Stimulated activated memory B cell treated with anti-CD40 and anti-IgM and Interleukin-4, amounts not matched to agents 10 μg/mL and 1 μg/mL and 100 μg/mL, for 72 hours (primary cell): ENCODE results near the gene DNAJB11.
"Not testable (repeated sequence)": the region's sequence is repeated elsewhere in the genome, so short reads cannot be mapped to it uniquely, and the experiment has no call there.

Source experiments
- ATAC-seq: fragments of 150-1000 bp; cut with Tn5 transposase; 2 replicates; pipeline ENCODE4 v1.10.0; 2021
- H3K27ac Mint-ChIP-seq: one replicate; pipeline ENCODE4 v1.8.0; 2022; ENCODE audit warnings: mild to moderate bottlenecking, mixed read lengths
- H3K27me3 Mint-ChIP-seq: one replicate; pipeline ENCODE4 v1.8.0; 2022; ENCODE audit warnings: mixed read lengths
- H3K36me3 Mint-ChIP-seq: one replicate; pipeline ENCODE4 v1.8.0; 2022; ENCODE audit warnings: mixed read lengths
- H3K4me1 Mint-ChIP-seq: one replicate; pipeline ENCODE4 v1.8.0; 2022; ENCODE audit warnings: mixed read lengths
- H3K4me3 Mint-ChIP-seq: one replicate; pipeline ENCODE4 v1.8.0; 2022; ENCODE audit warnings: mild to moderate bottlenecking, moderate library complexity, mixed read lengths
- H3K9me3 Mint-ChIP-seq: one replicate; pipeline ENCODE4 v1.8.0; 2022; ENCODE audit warnings: mixed read lengths

DNAJB11 gene

DNA sequence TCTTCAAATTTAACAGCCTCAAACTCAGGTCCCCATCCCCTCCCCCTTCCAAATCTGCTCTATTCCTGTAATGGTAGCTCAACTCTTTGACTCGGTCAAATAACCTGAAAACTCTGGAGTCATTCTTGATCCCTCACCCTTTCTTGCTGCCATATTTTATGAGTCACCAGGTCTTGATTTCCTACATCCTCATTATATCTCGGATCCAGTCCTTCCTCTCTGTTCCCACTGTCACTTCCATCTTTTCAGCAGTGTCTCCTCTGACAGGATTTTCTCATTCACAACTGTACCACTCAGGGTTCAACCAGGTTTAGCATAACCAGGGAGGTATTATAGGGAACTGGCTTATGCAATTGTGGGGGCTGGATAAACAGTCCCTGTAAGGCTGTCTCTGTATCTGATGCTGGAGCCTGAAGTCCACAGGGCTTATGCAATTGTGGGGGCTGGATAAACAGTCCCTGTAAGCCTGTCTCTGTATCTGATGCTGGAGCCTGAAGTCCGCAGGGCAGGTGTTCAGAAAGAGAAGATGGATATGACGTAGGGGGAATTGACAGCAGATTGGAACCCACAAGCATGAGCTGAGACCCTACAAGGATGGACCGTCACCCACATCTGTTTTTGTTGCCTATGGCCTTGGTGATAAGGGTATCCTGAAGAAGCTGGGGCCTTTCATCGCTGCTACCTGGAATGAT, 60.6 kb downstream of the DNAJB11 start:
- no peak for ATAC-seq
- Mint-ChIP-seq H3K27ac (no peak overlapping the region), H3K4me3 (no peak overlapping the region), H3K27me3 (no peaks in the 10 kb centered on the region), H3K36me3 (no peaks in the 10 kb centered on the region), H3K4me1 (no peaks in the 10 kb centered on the region), H3K9me3 (no peaks in the 10 kb centered on the region)

- no peaks in the 10 kb centered on the region for H3K9me3 Mint-ChIP-seq
- no peak overlapping the region for H3K27ac Mint-ChIP-seq
- no peak overlapping the region for H3K4me3 Mint-ChIP-seq
Measured at GRCh38 chr3:186633481-186633880, 63.0 kb downstream of the DNAJB11 start.

DNA sequence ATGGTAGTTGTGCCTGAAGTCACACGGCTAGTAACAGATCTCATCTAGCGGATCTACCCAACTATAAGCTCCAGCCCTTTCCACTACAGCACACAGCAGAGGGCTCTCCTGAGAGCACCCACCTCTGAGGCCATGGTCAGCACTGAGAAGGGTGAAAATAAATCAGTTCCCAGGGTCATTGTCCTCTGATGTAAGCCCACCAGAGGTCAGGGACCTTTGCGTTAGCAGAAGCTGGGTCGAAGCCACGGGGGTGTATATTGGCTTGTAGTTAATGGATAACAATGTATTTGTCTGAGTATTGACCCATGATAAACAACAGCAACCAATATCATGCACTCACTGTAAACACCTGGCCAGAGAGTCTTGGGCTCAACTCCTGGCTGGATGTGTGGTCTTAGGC, 63.7 kb downstream of the DNAJB11 start:
- not testable (repeated sequence) for H3K27ac Mint-ChIP-seq, H3K36me3 Mint-ChIP-seq, H3K9me3 Mint-ChIP-seq, ATAC-seq, H3K4me3 Mint-ChIP-seq, H3K27me3 Mint-ChIP-seq, H3K4me1 Mint-ChIP-seq

More at GRCh38 chr3:186633481-186633880, 63.0 kb downstream of the DNAJB11 start:
- Mint-ChIP-seq H3K36me3 (no peaks in the 10 kb centered on the region), H3K4me1 (no peaks in the 10 kb centered on the region), H3K27me3 (no peaks in the 10 kb centered on the region)
- no peak for ATAC-seq
